ENCODE results near the gene POC1B.

DNA sequence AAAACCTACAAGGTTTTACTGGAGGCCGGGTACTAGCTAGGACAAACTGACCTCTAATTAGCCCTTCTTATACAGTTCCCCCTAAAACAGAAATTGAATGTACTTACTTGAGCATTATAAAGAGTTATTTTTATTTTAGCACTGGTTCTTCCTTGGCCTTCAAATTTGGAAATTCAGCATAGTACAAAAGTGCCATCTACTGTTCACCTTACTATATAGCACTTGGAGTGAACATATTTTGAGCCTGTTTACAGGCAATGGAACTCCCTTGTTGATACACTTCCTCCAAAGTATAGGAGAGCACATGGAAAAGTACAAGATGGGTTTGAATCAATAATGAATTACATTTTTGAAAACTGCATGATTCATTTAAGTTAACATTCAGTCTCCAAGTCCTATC is 3.9 kb upstream of the POC1B start:
- TF ChIP-seq, protein P1, sequence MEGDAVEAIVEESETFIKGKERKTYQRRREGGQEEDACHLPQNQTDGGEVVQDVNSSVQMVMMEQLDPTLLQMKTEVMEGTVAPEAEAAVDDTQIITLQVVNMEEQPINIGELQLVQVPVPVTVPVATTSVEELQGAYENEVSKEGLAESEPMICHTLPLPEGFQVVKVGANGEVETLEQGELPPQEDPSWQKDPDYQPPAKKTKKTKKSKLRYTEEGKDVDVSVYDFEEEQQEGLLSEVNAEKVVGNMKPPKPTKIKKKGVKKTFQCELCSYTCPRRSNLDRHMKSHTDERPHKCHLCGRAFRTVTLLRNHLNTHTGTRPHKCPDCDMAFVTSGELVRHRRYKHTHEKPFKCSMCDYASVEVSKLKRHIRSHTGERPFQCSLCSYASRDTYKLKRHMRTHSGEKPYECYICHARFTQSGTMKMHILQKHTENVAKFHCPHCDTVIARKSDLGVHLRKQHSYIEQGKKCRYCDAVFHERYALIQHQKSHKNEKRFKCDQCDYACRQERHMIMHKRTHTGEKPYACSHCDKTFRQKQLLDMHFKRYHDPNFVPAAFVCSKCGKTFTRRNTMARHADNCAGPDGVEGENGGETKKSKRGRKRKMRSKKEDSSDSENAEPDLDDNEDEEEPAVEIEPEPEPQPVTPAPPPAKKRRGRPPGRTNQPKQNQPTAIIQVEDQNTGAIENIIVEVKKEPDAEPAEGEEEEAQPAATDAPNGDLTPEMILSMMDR (IDR thresholded peaks at IDR 0.05) = peak; percentile 25 to 92 (median 80)
- TF ChIP-seq POLR2A (IDR thresholded peaks at IDR 0.05) = no peak

All from Peyer's patch (tissue), 4 donors.